HG03469 (cell line): Measurements from ENCODE around the gene EGR1.
A peak's percentile ranks its signal among the peaks of the same experiment; 100 is the strongest.

Source experiments
- ATAC-seq: cut with Tn5 transposase; IDR thresholded peaks from one replicate; pipeline ENCODE4 v1.9.1; 2021; ENCODE audit warnings: mild to moderate bottlenecking, moderate library complexity, moderate number of reproducible peaks; ENCODE audit not compliant: unreplicated experiment

The EGR1 gene

GRCh38 chr5:138452720-138453119 lies 12.6 kb upstream of the EGR1 start:
- ATAC-seq, result no peak

- ATAC-seq, result no peak
Measured at GRCh38 chr5:138453590-138453989, 11.7 kb upstream of the EGR1 start.

GRCh38 chr5:138454121-138454520 lies 11.2 kb upstream of the EGR1 start:
- no peak for ATAC-seq

GRCh38 chr5:138455232-138455930 lies 9.9 kb upstream of the EGR1 start:
- no peak for ATAC-seq

GRCh38 chr5:138457531-138458275 lies 7.6 kb upstream of the EGR1 start:
- no peak for ATAC-seq

GRCh38 chr5:138458384-138458783 lies 6.9 kb upstream of the EGR1 start:
- no peak for ATAC-seq

- ATAC-seq, result no peak
Measured at GRCh38 chr5:138458856-138459255, 6.4 kb upstream of the EGR1 start.

- no peak for ATAC-seq
Measured at GRCh38 chr5:138459311-138459933, 5.9 kb upstream of the EGR1 start.

- no peak for ATAC-seq
Measured at GRCh38 chr5:138460032-138460693, 5.1 kb upstream of the EGR1 start.

GRCh38 chr5:138461343-138462125 lies 3.7 kb upstream of the EGR1 start:
- no peak for ATAC-seq

- ATAC-seq, result no peak
Measured at GRCh38 chr5:138463419-138464007, 1.8 kb upstream of the EGR1 start.

GRCh38 chr5:138464008-138464387 lies 1.3 kb upstream of the EGR1 start:
- peak; percentile 34 for ATAC-seq

GRCh38 chr5:138464388-138465260 lies 655 bp upstream of the EGR1 start:
- ATAC-seq, result peak; percentile 57

- no peak for ATAC-seq
Measured at GRCh38 chr5:138466125-138466899, 1.0 kb downstream of the EGR1 start.

- no peak for ATAC-seq
Measured at GRCh38 chr5:138466900-138467710, 1.8 kb downstream of the EGR1 start.

GRCh38 chr5:138467711-138468132 lies 2.4 kb downstream of the EGR1 start:
- no peak for ATAC-seq

- ATAC-seq, result no peak
Measured at GRCh38 chr5:138468133-138468965, 3.1 kb downstream of the EGR1 start.
